OCI-LY7 (cell line): Measurements from ENCODE around the gene SV2C. TPM values are rescaled to one million over a fixed set of nuclear protein-coding genes. Genes with fewer than 3 reads are reported as not detected.

Source experiments
- BruUV-seq: library from RNA; stranded (reverse); fragments of 400-500 nt; replicated peaks from 2 replicates; lab custom pipeline; 2021; lab: Mats Ljungman, UMichigan
- CTCF ChIA-PET: fragments of 300-600 bp; sonication (Branson Sonifier 250); formaldehyde crosslinking; loops from one replicate; lab custom pipeline; 2022; ENCODE audit warnings: antibody characterized with exemption; ENCODE audit not compliant: unreplicated experiment; lab: Charles Lee
- POLR2A ChIA-PET: fragments of 300-600 bp; sonication (Branson Sonifier 250); formaldehyde crosslinking; loops from one replicate; lab custom pipeline; 2022; ENCODE audit warnings: antibody characterized with exemption; lab: Charles Lee
- DNase-seq: peaks from one replicate; pipeline ENCODE4 v3.0.0-alpha.2; 2015; ENCODE audit warnings: low spot score
- H2AFZ ChIP-seq: fragments of 200-600 bp; sonication (generic), shearing (Covaris generic); 2 replicates; pipeline ENCODE4 v1.6.1; 2014; ENCODE audit warnings: mild to moderate bottlenecking, antibody characterized with exemption, low read length, moderate library complexity
- H3K27ac ChIP-seq: fragments of 200-600 bp; sonication (generic); 2 replicates; pipeline ENCODE4 v1.5.1; 2014; ENCODE audit warnings: mixed run types, low read depth, mild to moderate bottlenecking, moderate library complexity, low read length, inconsistent platforms; ENCODE audit not compliant: poor library complexity, severe bottlenecking
- H3K36me3 ChIP-seq: fragments of 200-600 bp; sonication (generic); 2 replicates; pipeline ENCODE4 v1.6.1; 2014; ENCODE audit warnings: mild to moderate bottlenecking, antibody characterized with exemption, low read length, moderate library complexity, mixed read lengths; ENCODE audit not compliant: insufficient read depth
- H3K4me1 ChIP-seq: fragments of 200-600 bp; sonication (generic); 2 replicates; pipeline ENCODE4 v1.5.1; 2014; ENCODE audit warnings: mild to moderate bottlenecking, low read length; ENCODE audit not compliant: insufficient read depth, poor library complexity, severe bottlenecking
- H3K4me2 ChIP-seq: fragments of 200-600 bp; sonication (generic); 2 replicates; pipeline ENCODE4 v1.6.1; 2014; ENCODE audit warnings: mild to moderate bottlenecking, low read length
- H3K4me3 ChIP-seq: fragments of 200-600 bp; sonication (generic); 2 replicates; pipeline ENCODE4 v1.5.1; 2014; ENCODE audit warnings: mild to moderate bottlenecking, low read depth, low read length; ENCODE audit not compliant: poor library complexity, severe bottlenecking
- H3K79me2 ChIP-seq: fragments of 200-600 bp; sonication (generic); 2 replicates; pipeline ENCODE4 v1.6.1; 2016; ENCODE audit warnings: low read depth, mild to moderate bottlenecking, low read length, moderate library complexity, mixed read lengths; ENCODE audit not compliant: insufficient read depth
- H3K9me2 ChIP-seq: fragments of 200-600 bp; sonication (generic); 2 replicates; pipeline ENCODE4 v1.6.1; 2016; ENCODE audit warnings: mild to moderate bottlenecking, low read length, mixed read lengths; ENCODE audit not compliant: insufficient read depth
- H3K9me3 ChIP-seq: fragments of 200-600 bp; sonication (generic); 2 replicates; pipeline ENCODE4 v1.6.1; 2014; ENCODE audit warnings: mild to moderate bottlenecking, mixed run types, low read length, mixed read lengths
- H4K20me1 ChIP-seq: fragments of 200-600 bp; sonication (generic); 2 replicates; pipeline ENCODE4 v1.6.1; 2014; ENCODE audit warnings: mild to moderate bottlenecking, antibody characterized with exemption, low read length, moderate library complexity, mixed read lengths; ENCODE audit not compliant: insufficient read depth
- EZH2phosphoT487 ChIP-seq: fragments of 200-600 bp; sonication (generic); IDR thresholded peaks from 2 replicates; pipeline ENCODE4 v1.6.1; 2018; ENCODE audit warnings: low read depth, borderline replicate concordance, mild to moderate bottlenecking, mixed run types, antibody characterized with exemption, low read length, moderate library complexity, mixed read lengths
- intact Hi-C: fragments of 100-400 bp; cut with micrococcal nuclease; formaldehyde crosslinking; loops from one replicate; pipeline ENCODE4 v1.10.0; 2022; ENCODE audit not compliant: unreplicated experiment
- total RNA-seq, 2 experiments: library from RNA; depleted of rRNA in 1 of 2; stranded (reverse); fragments of >200 nt in 1 of 2; shearing (Covaris generic) in 1 of 2; gene quantifications; 2 replicates each; pipeline ENCODE4 v1.2.3, GENCODE V29; 2014 to 2022
- TF ChIP-seq, protein P1 (sequence below): fragments of 200-600 bp; sonication (generic); conservative IDR thresholded peaks from 2 replicates; pipeline ENCODE4 v1.5.1; 2014; ENCODE audit warnings: mild to moderate bottlenecking, antibody characterized with exemption, low read length, moderate library complexity, mixed read lengths

The SV2C gene
- total RNA-seq, 2 experiments from 2014 or later = not detected

DNA sequence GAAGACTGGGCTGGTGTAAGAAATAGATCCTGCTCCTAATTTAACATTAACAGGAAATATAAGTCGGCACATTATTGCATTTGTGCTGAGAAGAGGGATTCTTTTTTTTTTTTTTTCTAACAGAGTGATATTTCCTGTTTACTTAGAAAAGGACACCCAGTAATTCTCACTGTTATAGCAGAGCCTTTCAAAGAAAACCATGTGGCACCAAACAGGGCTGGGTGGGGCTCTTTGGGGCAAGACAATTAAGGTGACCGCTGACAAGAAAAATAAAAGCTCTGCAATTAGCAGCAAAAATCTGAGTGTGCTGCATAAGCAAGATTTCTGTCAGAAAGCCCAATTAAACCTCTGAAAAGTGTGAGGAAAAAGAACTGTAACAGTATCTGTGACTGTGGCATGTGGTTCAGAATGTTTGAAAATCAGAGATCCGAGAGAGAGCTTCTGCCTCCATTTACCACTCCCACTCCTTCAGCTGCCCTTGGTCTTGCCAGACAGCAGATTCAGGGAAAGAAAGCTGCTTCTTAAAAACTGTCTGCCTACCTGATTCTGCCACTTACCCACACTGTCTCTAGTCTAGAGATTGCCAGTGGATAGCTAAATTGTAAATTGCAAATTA is 242.8 kb downstream of the SV2C start:
- peak; percentile 37 for DNase-seq

DNA sequence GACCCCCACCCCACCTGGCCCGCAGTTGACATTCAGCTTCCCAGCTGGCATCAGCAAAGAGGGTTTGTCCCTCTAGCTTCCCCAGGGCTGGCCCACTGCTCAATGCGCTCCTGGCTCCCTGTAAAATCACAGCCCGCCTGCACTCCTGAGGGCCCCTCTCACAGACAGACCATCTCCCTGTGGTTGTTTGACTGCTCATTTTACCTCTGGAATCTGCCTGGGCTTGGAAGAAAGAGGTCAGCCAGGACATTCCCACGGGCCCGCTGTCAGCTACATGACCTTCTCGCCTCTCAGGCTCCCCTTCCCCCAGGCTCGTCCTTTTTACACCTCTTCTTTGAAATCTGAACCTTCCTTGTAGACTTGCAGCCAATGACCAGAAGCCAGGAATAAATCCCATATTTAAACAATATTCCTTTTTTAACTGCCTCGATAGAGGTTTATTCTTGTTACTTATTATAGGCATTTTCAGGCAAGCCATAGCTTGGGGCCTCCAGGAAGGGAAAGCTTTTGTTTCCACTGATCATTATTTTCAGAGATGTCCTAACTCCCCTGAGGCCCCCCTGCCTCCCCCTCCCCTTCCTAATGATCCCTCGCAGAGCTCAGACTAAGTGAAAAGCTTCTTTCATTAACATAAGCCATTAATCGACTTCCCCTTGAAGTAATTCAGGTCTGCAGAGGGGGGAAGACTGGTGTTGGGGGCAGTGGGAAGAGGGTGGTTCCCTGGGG is 243.6 kb downstream of the SV2C start:
- Histone ChIP-seq H3K4me1 (peaks cover 26% of the 10 kb centered on the region), H2AFZ (peak overlapping the region; percentile 72; the same call in 1 of the 2 replicates), H4K20me1 (no peaks in the 10 kb centered on the region), H3K36me3 (no peaks in the 10 kb centered on the region), H3K4me3 (no peak overlapping the region), H3K4me2 (no peak overlapping the region), H3K27ac (no peak overlapping the region), H3K9me3 (no peaks in the 10 kb centered on the region), H3K79me2 (no peaks in the 10 kb centered on the region), H3K9me2 (no peaks in the 10 kb centered on the region)
- POLR2A ChIA-PET = interaction anchor here (0.5 to 1.1 kb wide), 7 partner anchors 10 to 270 kb away, joined by 3 to 6 read pairs (median 3); no protein-coding TSS in a partner anchor
- TF ChIP-seq EZH2phosphoT487 = no peak
- TF ChIP-seq, protein P1, sequence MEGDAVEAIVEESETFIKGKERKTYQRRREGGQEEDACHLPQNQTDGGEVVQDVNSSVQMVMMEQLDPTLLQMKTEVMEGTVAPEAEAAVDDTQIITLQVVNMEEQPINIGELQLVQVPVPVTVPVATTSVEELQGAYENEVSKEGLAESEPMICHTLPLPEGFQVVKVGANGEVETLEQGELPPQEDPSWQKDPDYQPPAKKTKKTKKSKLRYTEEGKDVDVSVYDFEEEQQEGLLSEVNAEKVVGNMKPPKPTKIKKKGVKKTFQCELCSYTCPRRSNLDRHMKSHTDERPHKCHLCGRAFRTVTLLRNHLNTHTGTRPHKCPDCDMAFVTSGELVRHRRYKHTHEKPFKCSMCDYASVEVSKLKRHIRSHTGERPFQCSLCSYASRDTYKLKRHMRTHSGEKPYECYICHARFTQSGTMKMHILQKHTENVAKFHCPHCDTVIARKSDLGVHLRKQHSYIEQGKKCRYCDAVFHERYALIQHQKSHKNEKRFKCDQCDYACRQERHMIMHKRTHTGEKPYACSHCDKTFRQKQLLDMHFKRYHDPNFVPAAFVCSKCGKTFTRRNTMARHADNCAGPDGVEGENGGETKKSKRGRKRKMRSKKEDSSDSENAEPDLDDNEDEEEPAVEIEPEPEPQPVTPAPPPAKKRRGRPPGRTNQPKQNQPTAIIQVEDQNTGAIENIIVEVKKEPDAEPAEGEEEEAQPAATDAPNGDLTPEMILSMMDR = no peak
- BruUV-seq = no TSS peak
- intact Hi-C loops = no loop called here
- no peak for DNase-seq
- CTCF ChIA-PET = no interaction called here

More for the DNA sequence above, 242.8 kb downstream of the SV2C start:
- H3K4me2 ChIP-seq = peak overlapping the region; percentile 50
- TF ChIP-seq, protein P1 = no peak
- TF ChIP-seq EZH2phosphoT487 = no peak
- H3K9me2 ChIP-seq = no peaks in the 10 kb centered on the region
- H3K9me3 ChIP-seq = no peaks in the 10 kb centered on the region
- BruUV-seq = no TSS peak
- intact Hi-C loops = no loop called here
- no peaks in the 10 kb centered on the region for H3K36me3 ChIP-seq
- peak overlapping the region; percentile 72 for H2AFZ ChIP-seq
- H3K4me3 ChIP-seq = no peak overlapping the region
- ChIA-PET CTCF (no interaction called here), POLR2A (interaction anchor here (0.5 to 1.1 kb wide), 7 partner anchors 9 to 271 kb away, joined by 3 to 5 read pairs (median 3); no protein-coding TSS in a partner anchor)
- no peak overlapping the region for H3K27ac ChIP-seq
- no peaks in the 10 kb centered on the region for H4K20me1 ChIP-seq
- no peaks in the 10 kb centered on the region for H3K79me2 ChIP-seq
- H3K4me1 ChIP-seq = peaks cover 20% of the 10 kb centered on the region
